H1 (cell line): Measurements from ENCODE around the gene RPL6. TPM values are rescaled to one million over a fixed set of nuclear protein-coding genes. Genes with fewer than 3 reads are reported as not detected.

Source experiments
- CTCF ChIA-PET: fragments of 300-600 bp; sonication (Branson Sonifier 250); formaldehyde crosslinking; loops from one replicate; lab custom pipeline; 2021; ENCODE audit not compliant: partially characterized antibody; lab: Charles Lee
- POLR2A ChIA-PET: fragments of 300-600 bp; sonication (Branson Sonifier 250); formaldehyde crosslinking; loops from one replicate; lab custom pipeline; 2021; ENCODE audit warnings: inconsistent platforms; ENCODE audit not compliant: partially characterized antibody; lab: Charles Lee
- DNase-seq, 2 experiments: peaks; one replicate each; pipeline versions ENCODE4 v3.0.0 to v3.0.0-alpha.2; 2010 to 2022; ENCODE audit warnings: low spot score in 2 of 2, low read depth in 1 of 2, mixed read lengths in 1 of 2
- FAIRE-seq: peaks from 2 replicates; lab custom pipeline; 2011; peaks lifted over from hg19 to GRCh38; lab: Jason Lieb, UNC
- H2AFZ ChIP-seq: 2 replicates; pipeline ENCODE4 v1.8.1; 2012; ENCODE audit warnings: low read length, inconsistent platforms
- H2AK5ac ChIP-seq: 2 replicates; pipeline ENCODE4 v1.6.1; 2013; ENCODE audit warnings: low read depth, low read length
- H2BK120ac ChIP-seq: replicated peaks from 2 replicates; pipeline ENCODE3; 2013; ENCODE audit warnings: low read depth, low read length, inconsistent platforms
- H2BK12ac ChIP-seq: 2 replicates; pipeline ENCODE4 v1.6.1; 2013; ENCODE audit warnings: low read depth, low read length
- H2BK15ac ChIP-seq: 2 replicates; pipeline ENCODE4 v1.6.1; 2013; ENCODE audit warnings: low read length
- H2BK20ac ChIP-seq: 2 replicates; pipeline ENCODE4 v1.6.1; 2013; ENCODE audit warnings: low read length
- H2BK5ac ChIP-seq: 2 replicates; pipeline ENCODE4 v1.6.1; 2013; ENCODE audit warnings: low read depth, low read length
- H3K14ac ChIP-seq: 2 replicates; pipeline ENCODE4 v1.6.1; 2013; ENCODE audit warnings: inconsistent platforms; ENCODE audit not compliant: insufficient read length
- H3K18ac ChIP-seq: 2 replicates; pipeline ENCODE4 v1.6.1; 2013; ENCODE audit warnings: low read length; ENCODE audit errors: extremely low read depth
- H3K23ac ChIP-seq: 2 replicates; pipeline ENCODE4 v1.6.1; 2013; ENCODE audit warnings: inconsistent platforms; ENCODE audit not compliant: insufficient read length
- H3K23me2 ChIP-seq: 2 replicates; pipeline ENCODE4 v1.6.1; 2013; ENCODE audit warnings: low read depth, low read length
- H3K27ac ChIP-seq: 2 replicates; pipeline ENCODE4 v1.6.1; 2011; ENCODE audit warnings: low read depth, low read length, inconsistent platforms
- H3K27me3 ChIP-seq, 4 experiments: replicated peaks in 1 of 4; 1 replicate in 1 of 4; 2 replicates in 3 of 4; pipeline versions ENCODE4 v1.6.1 to v1.8.1; 2011 to 2013; ENCODE audit warnings: low read length in 3 of 4, mild to moderate bottlenecking in 3 of 4, inconsistent platforms in 2 of 4, mixed read lengths in 2 of 4, moderate library complexity in 1 of 4; ENCODE audit not compliant: control insufficient read depth in 3 of 4, insufficient read depth in 3 of 4; ENCODE audit errors: extremely low read depth in 1 of 4
- H3K36me3 ChIP-seq, 4 experiments: 2 replicates each; pipeline versions ENCODE4 v1.6.1 to v1.8.1; 2011 to 2013; ENCODE audit warnings: mild to moderate bottlenecking in 4 of 4, low read length in 3 of 4, moderate library complexity in 2 of 4, control low read depth in 1 of 4, inconsistent platforms in 1 of 4; ENCODE audit not compliant: insufficient read depth in 4 of 4, control insufficient read depth in 2 of 4
- H3K4ac ChIP-seq: replicated peaks from 2 replicates; pipeline ENCODE3; 2013; ENCODE audit warnings: low read length, low read depth, mixed read lengths, inconsistent platforms; ENCODE audit not compliant: insufficient read length
- H3K4me1 ChIP-seq, 4 experiments: replicated peaks in 1 of 4; 1 replicate in 1 of 4; 2 replicates in 3 of 4; pipeline versions ENCODE4 v1.6.1 to v1.8.1; 2011 to 2013; ENCODE audit warnings: low read length in 3 of 4, inconsistent platforms in 2 of 4, mixed read lengths in 1 of 4; ENCODE audit not compliant: insufficient read depth in 4 of 4, control insufficient read depth in 3 of 4
- H3K4me2 ChIP-seq, 2 experiments: 2 replicates each; pipeline versions ENCODE4 v1.6.1 to v1.8.1; 2011 to 2013; ENCODE audit warnings: low read depth in 2 of 2, low read length in 2 of 2, control low read depth in 1 of 2, inconsistent platforms in 1 of 2, mild to moderate bottlenecking in 1 of 2; ENCODE audit not compliant: insufficient read depth in 1 of 2
- H3K4me3 ChIP-seq, 4 experiments: fragments of 200-600, 300-600 bp in 1 of 4; sonication (generic), shearing (Covaris generic), sonication (Bioruptor Twin) in 1 of 4; 2 replicates each; pipeline versions ENCODE4 v1.5.1 to v1.8.1; 2011 to 2016; ENCODE audit warnings: low read length in 4 of 4, low read depth in 3 of 4, control low read depth in 2 of 4, inconsistent platforms in 2 of 4, mild to moderate bottlenecking in 2 of 4, mixed read lengths in 1 of 4, moderate library complexity in 1 of 4; ENCODE audit not compliant: insufficient read depth in 2 of 4; ENCODE audit errors: extremely low read depth in 1 of 4
- H3K56ac ChIP-seq: replicated peaks from 2 replicates; pipeline ENCODE3; 2013; ENCODE audit warnings: low read depth, mild to moderate bottlenecking, mixed read lengths, low read length, inconsistent platforms; ENCODE audit not compliant: insufficient read length
- H3K79me1 ChIP-seq: 2 replicates; pipeline ENCODE4 v1.6.1; 2013; ENCODE audit warnings: low read depth, low read length, control low read depth
- H3K79me2 ChIP-seq, 2 experiments: 2 replicates each; pipeline versions ENCODE4 v1.6.1 to v1.8.1; 2012 to 2013; ENCODE audit warnings: low read length in 2 of 2, mild to moderate bottlenecking in 2 of 2, inconsistent platforms in 1 of 2; ENCODE audit not compliant: insufficient read depth in 2 of 2, control insufficient read depth in 1 of 2
- H3K9ac ChIP-seq, 4 experiments: replicated peaks in 1 of 4; 1 replicate in 1 of 4; 2 replicates in 3 of 4; pipeline versions ENCODE4 v1.6.1 to v1.8.1; 2011 to 2013; ENCODE audit warnings: low read depth in 3 of 4, low read length in 3 of 4, control low read depth in 2 of 4, mild to moderate bottlenecking in 2 of 4, moderate library complexity in 2 of 4, inconsistent platforms in 1 of 4; ENCODE audit errors: extremely low read depth in 1 of 4
- H3K9me3 ChIP-seq, 2 experiments: 2 replicates each; pipeline versions ENCODE4 v1.6.1 to v1.8.1; 2012 to 2013; ENCODE audit warnings: mild to moderate bottlenecking in 2 of 2, moderate library complexity in 2 of 2, control low read depth in 1 of 2, inconsistent platforms in 1 of 2, low read depth in 1 of 2, low read length in 1 of 2, mixed read lengths in 1 of 2; ENCODE audit not compliant: insufficient read depth in 2 of 2
- H4K20me1 ChIP-seq, 2 experiments: replicated peaks in 1 of 2; 2 replicates each; pipeline versions ENCODE3 to v1.8.1; 2011 to 2013; ENCODE audit warnings: inconsistent platforms in 2 of 2, low read length in 2 of 2, mild to moderate bottlenecking in 1 of 2; ENCODE audit not compliant: insufficient read depth in 2 of 2, control insufficient read depth in 1 of 2
- H4K5ac ChIP-seq: 2 replicates; pipeline ENCODE4 v1.6.1; 2013; ENCODE audit warnings: low read length, low read depth, mixed read lengths, inconsistent platforms; ENCODE audit not compliant: insufficient read length
- H4K8ac ChIP-seq: 2 replicates; pipeline ENCODE4 v1.8.0; 2013; ENCODE audit warnings: mild to moderate bottlenecking, moderate library complexity, low read length, inconsistent platforms; ENCODE audit not compliant: insufficient read depth; ENCODE audit errors: extremely low read depth
- H4K91ac ChIP-seq: replicated peaks from 2 replicates; pipeline ENCODE3; 2013; ENCODE audit warnings: low read length, mixed read lengths, inconsistent platforms; ENCODE audit not compliant: insufficient read length
- ATF2 ChIP-seq: IDR thresholded peaks from 2 replicates; pipeline ENCODE4 v1.6.1; 2012; ENCODE audit warnings: low read length, inconsistent platforms
- GABPA ChIP-seq: IDR thresholded peaks from 2 replicates; pipeline ENCODE4 v1.6.1; 2011; ENCODE audit warnings: mild to moderate bottlenecking, low read length, moderate library complexity, borderline replicate concordance; ENCODE audit not compliant: insufficient read depth
- NANOG ChIP-seq: IDR thresholded peaks from 2 replicates; pipeline ENCODE4 v1.6.1; 2011; ENCODE audit warnings: low read length, low read depth, mild to moderate bottlenecking, inconsistent platforms; ENCODE audit not compliant: insufficient read depth, poor library complexity, severe bottlenecking
- TAF7 ChIP-seq: optimal IDR thresholded peaks from 2 replicates; pipeline ENCODE3; 2011; ENCODE audit warnings: low read depth, mild to moderate bottlenecking, inconsistent platforms, low read length, moderate library complexity, borderline replicate concordance
- WGBS, 2 experiments: shearing (Covaris generic) in 1 of 2; methylation state at CpG; one replicate each; pipeline versions ENCODE4 v1.1.6 to v1.1.7; 2013 to 2015; ENCODE audit warnings: low lambda C conversion rate in 2 of 2, mixed read lengths in 2 of 2, inconsistent platforms in 1 of 2, low coverage in 1 of 2, missing lambda C conversion rate in 1 of 2; ENCODE audit not compliant: insufficient replicate concordance in 2 of 2, insufficient coverage in 1 of 2, insufficient read length in 1 of 2; ENCODE audit errors: extremely low coverage in 1 of 2, missing lambda C conversion rate in 1 of 2; 5-methylcytosine and 5-hydroxymethylcytosine counted together
- polyA plus RNA-seq, 7 experiments: library from polyadenylated mRNA; depleted of rRNA in 3 of 7; stranded (reverse) in 5 of 7; unstranded in 2 of 7; fragments of >200 nt in 5 of 7; fragments of 200-250 nt in 2 of 7; gene quantifications; 1 replicate in 5 of 7; 2 replicates in 1 of 7; 4 replicates in 1 of 7; pipeline versions ENCODE4 v1.2.1 to v1.2.3, GENCODE V29; 2011 to 2013; ENCODE audit warnings: missing spikeins in 2 of 7, mixed read lengths in 2 of 7
- total RNA-seq: library from RNA; stranded (reverse); fragmentation: NEBNext Ultra II Directional; extraction: Animal tissue kit (Norgen Biotek cat#: 25700); gene quantifications from 2 replicates; pipeline ENCODE4 v1.2.1, GENCODE V29; 2021

The RPL6 gene
- total and polyA plus RNA-seq, 2 of the 8 experiments (the other 6 are each of a cell fraction or from before 2014, with no cell fraction given): 1,073 to 1,643 TPM

- POLR2A ChIA-PET: interaction anchor here (1.0 to 1.4 kb wide), 4 partner anchors 8 to 406 kb away, joined by 3 to 5 read pairs (median 4); partner anchors contain the start of gene TMEM116
- H2AK5ac ChIP-seq: 0 out of 2 replicates have a peak overlapping the region, but pooled peaks have one; percentile 72
- no peaks in the 10 kb centered on the region for H3K4me1 ChIP-seq
- H2AFZ ChIP-seq: peak overlapping the region; percentile 48; the same call in 1 of the 2 replicates
- H3K4ac ChIP-seq: no peak overlapping the region
- WGBS, 2 experiments: 12% methylated on average over 18 of the region's 18 CpGs; no CpG with 5 or more reads in 1 of the 2 experiments
- no peaks in the 10 kb centered on the region for H3K9me3 ChIP-seq
- H2BK12ac ChIP-seq: no peak overlapping the region
- DNase-seq (no peak), FAIRE-seq (no peak)
- H3K79me1 ChIP-seq: peaks cover 3% of the 10 kb centered on the region; the same call in 1 of the 2 replicates
- peaks cover 0 to 3% of the 10 kb centered on the region in 2 experiments for H4K20me1 ChIP-seq
- no peak overlapping the region for H3K23ac ChIP-seq
- H3K27me3 ChIP-seq: no peaks in the 10 kb centered on the region
- no peak overlapping the region for H2BK15ac ChIP-seq
- 0 out of 2 replicates have a peak, but pooled peaks cover 2% of the 10 kb centered on the region for H3K23me2 ChIP-seq
- CTCF ChIA-PET: interaction anchor here (0.6 kb wide), 1 partner anchor 34 kb away, joined by 3 read pairs; no protein-coding TSS in a partner anchor
- H3K18ac ChIP-seq: peak overlapping the region; percentile 48; the same call in 1 of the 2 replicates
- H3K79me2 ChIP-seq: peaks cover 13 to 40% of the 10 kb centered on the region in 2 experiments
- peak overlapping the region in 3 of 4 experiments; percentile 90 to 95 (median 93); a peak in 6 of 7 replicates for H3K9ac ChIP-seq
- H3K14ac ChIP-seq: no peak overlapping the region
- no peak overlapping the region for H2BK20ac ChIP-seq
- H2BK5ac ChIP-seq: peak overlapping the region; percentile 84
- peak overlapping the region; percentile 72 for H4K91ac ChIP-seq
- H4K8ac ChIP-seq: peak overlapping the region; percentile 96
- H3K36me3 ChIP-seq: no peaks in the 10 kb centered on the region
- H4K5ac ChIP-seq: no peak overlapping the region
- H3K4me2 ChIP-seq: peak overlapping the region; percentile 71 to 77
- peak overlapping the region; percentile 75 to 96 (median 91) for H3K4me3 ChIP-seq
- peak overlapping the region; percentile 57 for H3K27ac ChIP-seq
- no peak overlapping the region for H2BK120ac ChIP-seq
- H3K56ac ChIP-seq: peak overlapping the region; percentile 87
- TF ChIP-seq GABPA (0 out of 2 replicates have a peak, but pooled peaks have one; percentile 9), TAF7 (peak; percentile 5), NANOG (no peak), ATF2 (no peak)
Measured at GRCh38 chr12:112418273-112418607, 8.8 kb upstream of the RPL6 start.
